ENCODE measurements around the gene RASSF8. TPM values are rescaled to one million over a fixed set of nuclear protein-coding genes. Genes with fewer than 3 reads are reported as not detected.

The RASSF8 gene
- total and polyA plus RNA-seq, 3 experiments from 2014 or later = 0.31 TPM; not detected in 2

- H3K27me3 Mint-ChIP-seq = peaks cover 65 to 81% of the 10 kb centered on the region in 2 donors
- no peak for DNase-seq
- H3K9me3 Mint-ChIP-seq = peaks cover 0 to 4% (median 0%) of the 10 kb centered on the region in 5 donors
- Histone ChIP-seq H3K4me1 (ENCODE audit: insufficient read depth, low read length) (peaks cover 27% of the 10 kb centered on the region), H3K27ac (ENCODE audit: low read depth, low read length) (no peak overlapping the region), H3K36me3 (ENCODE audit: insufficient read depth, low read length) (no peaks in the 10 kb centered on the region), H3K9me3 (ENCODE audit: low read length) (no peaks in the 10 kb centered on the region), H3K27me3 (ENCODE audit: insufficient read depth, low read length, poor library complexity, severe bottlenecking) (peaks cover 37% of the 10 kb centered on the region), H3K4me3 (ENCODE audit: low read length) (no peak overlapping the region)
- H3K36me3 Mint-ChIP-seq = no peaks in the 10 kb centered on the region
- peaks cover 25 to 40% (median 34%) of the 10 kb centered on the region in 3 donors for H3K4me1 Mint-ChIP-seq
- CTCF ChIA-PET = interaction anchor here (1.2 kb wide), 1 partner anchor 12 kb away, joined by 3 read pairs; no protein-coding TSS in a partner anchor
- H3K27ac Mint-ChIP-seq = no peak overlapping the region
- POLR2A ChIA-PET = no interaction called here
- H3K4me3 Mint-ChIP-seq = peak overlapping the region in 4 of 7 donors; percentile 16 to 79 (median 31)
These were observed 162.2 kb downstream of the RASSF8 start for GRCh38 chr12:26120561-26121274.

DNA sequence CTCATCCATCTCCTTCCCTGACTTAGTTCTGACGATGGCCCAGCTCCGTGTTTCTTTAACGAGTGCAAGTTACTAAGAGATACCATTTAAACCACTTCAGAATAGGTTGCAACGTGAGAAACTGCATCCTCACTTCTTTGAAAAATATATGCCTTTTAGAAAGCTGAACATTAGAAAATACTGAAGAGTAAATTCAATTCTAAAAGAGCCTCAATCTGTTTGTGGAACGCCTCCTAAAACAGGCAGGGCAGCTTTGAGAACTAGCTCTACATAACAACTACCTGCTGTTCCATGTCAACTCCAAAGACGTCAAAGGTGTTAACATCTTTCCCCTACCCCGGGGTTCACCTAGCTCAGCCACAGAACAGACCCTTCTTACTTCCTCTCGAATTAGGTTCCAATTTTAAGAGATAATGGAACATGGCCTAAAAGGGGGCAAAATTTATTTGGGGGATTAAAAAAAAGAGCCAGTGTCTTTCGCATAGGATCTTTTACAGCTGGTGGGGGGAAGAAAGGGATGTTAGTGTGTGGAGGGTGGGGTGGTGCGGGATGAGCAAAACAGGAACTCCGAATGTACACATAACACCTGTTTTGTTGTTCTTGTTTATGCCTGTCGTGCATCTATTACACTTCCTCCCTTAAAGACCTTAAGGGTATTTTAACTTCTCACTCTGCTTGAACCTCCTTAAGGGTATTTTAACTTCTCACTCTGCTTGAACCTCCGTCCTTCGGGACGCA is 163.0 kb downstream of the RASSF8 start:
- Mint-ChIP-seq H3K4me1 (peaks cover 25 to 48% (median 34%) of the 10 kb centered on the region in 3 donors), H3K36me3 (no peaks in the 10 kb centered on the region), H3K4me3 (peak overlapping the region; percentile 28 to 86 (median 69)), H3K27ac (no peak overlapping the region), H3K27me3 (peaks cover 68 to 76% of the 10 kb centered on the region in 2 donors), H3K9me3 (peaks cover 0 to 4% (median 0%) of the 10 kb centered on the region in 5 donors)
- ChIA-PET CTCF (interaction anchor here (1.2 kb wide), 1 partner anchor 11 kb away, joined by 3 read pairs; no protein-coding TSS in a partner anchor), POLR2A (no interaction called here)
- H3K4me1 ChIP-seq (ENCODE audit: insufficient read depth, low read length) = peaks cover 27% of the 10 kb centered on the region
- H3K27me3 ChIP-seq (ENCODE audit: insufficient read depth, low read length, poor library complexity, severe bottlenecking) = peaks cover 43% of the 10 kb centered on the region
- H3K36me3 ChIP-seq (ENCODE audit: insufficient read depth, low read length) = no peaks in the 10 kb centered on the region
- no peak overlapping the region for H3K27ac ChIP-seq (ENCODE audit: low read depth, low read length)
- no peaks in the 10 kb centered on the region for H3K9me3 ChIP-seq (ENCODE audit: low read length)
- H3K4me3 ChIP-seq (ENCODE audit: low read length) = no peak overlapping the region
- no peak for DNase-seq

GRCh38 chr12:26122061-26122680 is 163.7 kb downstream of the RASSF8 start:
- H3K4me1 Mint-ChIP-seq = peaks cover 28 to 53% (median 38%) of the 10 kb centered on the region in 3 donors
- peak overlapping the region; percentile 54 to 86 (median 63) for H3K4me3 Mint-ChIP-seq
- peak in 2 of 5 donors; percentile 21 to 23 for DNase-seq
- H3K4me1 ChIP-seq (ENCODE audit: insufficient read depth, low read length) = peaks cover 27% of the 10 kb centered on the region
- ChIA-PET POLR2A (no interaction called here), CTCF (interaction anchor here (1.2 kb wide), 1 partner anchor 10 kb away, joined by 3 read pairs; no protein-coding TSS in a partner anchor)
- H3K36me3 ChIP-seq (ENCODE audit: insufficient read depth, low read length) = no peaks in the 10 kb centered on the region
- peaks cover 43% of the 10 kb centered on the region for H3K27me3 ChIP-seq (ENCODE audit: insufficient read depth, low read length, poor library complexity, severe bottlenecking)
- no peaks in the 10 kb centered on the region for H3K36me3 Mint-ChIP-seq
- H3K27ac ChIP-seq (ENCODE audit: low read depth, low read length) = no peak overlapping the region
- peaks cover 0 to 4% (median 0%) of the 10 kb centered on the region in 5 donors for H3K9me3 Mint-ChIP-seq
- H3K9me3 ChIP-seq (ENCODE audit: low read length) = no peaks in the 10 kb centered on the region
- H3K4me3 ChIP-seq (ENCODE audit: low read length) = no peak overlapping the region
- peaks cover 70 to 78% of the 10 kb centered on the region in 2 donors for H3K27me3 Mint-ChIP-seq
- no peak overlapping the region for H3K27ac Mint-ChIP-seq

DNA sequence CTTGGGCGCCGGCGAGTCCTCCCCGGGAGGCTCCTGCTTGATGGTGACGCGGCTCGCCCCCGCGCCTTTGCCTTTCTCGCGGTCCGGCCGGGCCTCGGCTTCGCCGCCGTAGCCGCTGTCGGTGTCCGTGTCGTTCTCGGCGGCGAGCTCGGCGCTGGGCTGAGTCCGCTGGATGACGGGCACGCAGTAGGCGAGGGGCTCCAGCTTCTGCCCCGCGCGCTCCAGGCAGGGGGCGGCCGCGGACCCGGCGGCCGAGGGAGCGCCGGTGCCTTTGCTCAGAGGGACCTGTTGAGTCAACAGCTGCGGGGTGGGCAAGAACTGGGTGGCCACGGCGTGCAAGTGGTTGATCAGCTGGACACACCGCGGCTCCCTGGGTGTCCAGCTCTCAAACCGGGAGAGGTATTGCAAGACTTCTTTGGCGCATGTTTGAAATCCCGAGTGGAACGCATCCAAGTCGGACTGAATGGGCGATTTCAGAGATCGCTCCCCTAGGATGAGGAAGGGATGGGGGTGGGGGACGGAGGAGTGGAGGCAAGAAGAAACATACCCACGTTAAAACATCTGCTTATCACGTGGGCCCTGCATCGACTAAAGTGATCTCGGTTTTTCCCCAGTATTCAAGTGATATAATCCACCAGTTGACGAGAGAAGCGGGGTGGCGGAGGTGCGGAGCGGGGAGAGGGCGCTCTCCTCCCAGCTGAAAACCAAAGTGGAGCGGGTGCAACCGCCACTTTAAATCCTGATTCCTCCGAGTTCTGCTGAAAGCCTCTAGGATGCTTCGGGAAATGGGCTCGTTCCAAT is 164.4 kb downstream of the RASSF8 start:
- Mint-ChIP-seq H3K9me3 (peaks cover 0 to 4% (median 0%) of the 10 kb centered on the region in 5 donors), H3K4me1 (peaks cover 32 to 58% (median 38%) of the 10 kb centered on the region in 3 donors), H3K27me3 (peaks cover 71 to 78% of the 10 kb centered on the region in 2 donors), H3K36me3 (no peaks in the 10 kb centered on the region), H3K4me3 (peak overlapping the region; percentile 75 to 89 (median 83)), H3K27ac (peak overlapping the region in 1 of 8 donors; percentile 47)
- Histone ChIP-seq H3K27ac (ENCODE audit: low read depth, low read length) (no peak overlapping the region), H3K4me1 (ENCODE audit: insufficient read depth, low read length) (peaks cover 27% of the 10 kb centered on the region), H3K27me3 (ENCODE audit: insufficient read depth, low read length, poor library complexity, severe bottlenecking) (peaks cover 44% of the 10 kb centered on the region), H3K4me3 (ENCODE audit: low read length) (peak overlapping the region; percentile 46), H3K36me3 (ENCODE audit: insufficient read depth, low read length) (no peaks in the 10 kb centered on the region), H3K9me3 (ENCODE audit: low read length) (no peaks in the 10 kb centered on the region)
- ChIA-PET CTCF (interaction anchor here (1.6 kb wide), 1 partner anchor 10 kb away, joined by 4 read pairs; no protein-coding TSS in a partner anchor), POLR2A (interaction anchor here (0.9 kb wide), 1 partner anchor 11 kb away, joined by 3 read pairs; no protein-coding TSS in a partner anchor)
- no peak for DNase-seq

GRCh38 chr12:26123482-26123980 is 165.0 kb downstream of the RASSF8 start:
- Mint-ChIP-seq H3K27me3 (peaks cover 70 to 78% of the 10 kb centered on the region in 2 donors), H3K36me3 (no peaks in the 10 kb centered on the region), H3K9me3 (peaks cover 0 to 4% (median 0%) of the 10 kb centered on the region in 5 donors), H3K4me3 (peak overlapping the region; percentile 75 to 89 (median 83)), H3K27ac (peak overlapping the region in 1 of 8 donors; percentile 47), H3K4me1 (peaks cover 32 to 58% (median 38%) of the 10 kb centered on the region in 3 donors)
- Histone ChIP-seq H3K4me1 (ENCODE audit: insufficient read depth, low read length) (peaks cover 27% of the 10 kb centered on the region), H3K36me3 (ENCODE audit: insufficient read depth, low read length) (no peaks in the 10 kb centered on the region), H3K9me3 (ENCODE audit: low read length) (no peaks in the 10 kb centered on the region), H3K4me3 (ENCODE audit: low read length) (no peak overlapping the region), H3K27me3 (ENCODE audit: insufficient read depth, low read length, poor library complexity, severe bottlenecking) (peaks cover 50% of the 10 kb centered on the region), H3K27ac (ENCODE audit: low read depth, low read length) (no peak overlapping the region)
- no peak for DNase-seq
- CTCF ChIA-PET = interaction anchor here (1.6 kb wide), 1 partner anchor 9 kb away, joined by 4 read pairs; no protein-coding TSS in a partner anchor
- POLR2A ChIA-PET = interaction anchor here (0.9 to 1.0 kb wide), 2 partner anchors 9 to 10 kb away, joined by 3 to 5 read pairs; no protein-coding TSS in a partner anchor

DNA sequence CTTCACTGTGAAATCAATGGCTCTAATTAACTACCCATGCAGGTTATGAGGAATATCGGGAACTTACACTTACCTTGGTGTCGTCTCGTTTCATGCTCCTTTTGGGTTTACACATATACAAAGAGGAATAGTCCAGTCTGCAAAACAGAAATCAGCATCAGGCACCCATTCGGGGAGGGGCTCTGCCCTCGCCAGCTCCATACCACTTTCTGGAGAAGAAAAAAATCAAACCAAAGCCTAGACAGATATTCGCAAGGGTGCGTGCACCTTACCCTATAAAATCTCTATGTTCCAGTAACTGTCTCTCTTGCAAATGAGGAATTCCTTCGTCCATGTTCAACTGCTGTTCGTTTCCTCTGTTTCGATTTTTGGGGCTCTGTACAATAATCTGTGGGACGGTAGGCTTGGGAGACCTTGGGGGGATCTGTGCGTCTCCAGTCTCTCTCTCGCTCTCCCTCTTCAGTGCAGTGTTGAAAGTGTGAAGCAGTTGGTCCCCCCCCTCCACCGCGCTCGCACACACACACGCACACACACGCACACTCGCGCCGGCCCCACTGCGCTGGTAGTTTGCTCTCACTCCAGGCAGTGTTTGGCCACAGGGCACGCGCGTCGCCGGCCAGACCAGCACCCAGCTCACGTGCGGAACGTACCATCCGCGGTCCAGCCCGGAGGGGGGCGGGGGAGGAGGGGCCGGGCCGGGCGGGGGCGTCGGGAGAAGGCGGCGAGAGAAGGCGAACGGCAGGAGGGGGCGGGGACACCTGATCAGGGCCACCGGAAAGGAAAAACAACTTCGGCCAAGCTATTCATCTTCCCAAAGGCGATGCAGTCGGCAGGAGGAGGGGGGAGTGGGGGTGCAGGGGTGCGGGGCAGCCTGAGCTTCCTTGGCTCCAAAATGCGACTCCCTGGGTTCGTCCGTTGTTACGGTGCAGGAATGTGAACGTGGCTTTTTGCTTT is 166.2 kb downstream of the RASSF8 start, which contains the start of gene BHLHE41:
Gene BHLHE41, minus strand, starts transcription at position 592 of the 954 bp plus-strand sequence. Its CDS starts 258 bp downstream, at position 334.
- POLR2A ChIA-PET = interaction anchor here (1.0 kb wide), 1 partner anchor 10 kb away, joined by 5 read pairs; no protein-coding TSS in a partner anchor
- no peaks in the 10 kb centered on the region for H3K36me3 Mint-ChIP-seq
- peaks cover 66 to 79% of the 10 kb centered on the region in 2 donors for H3K27me3 Mint-ChIP-seq
- no peak for DNase-seq
- no peaks in the 10 kb centered on the region for H3K36me3 ChIP-seq (ENCODE audit: insufficient read depth, low read length)
- H3K4me3 ChIP-seq (ENCODE audit: low read length) = peak within 1 kb of the TSS; percentile 29
- H3K27ac ChIP-seq (ENCODE audit: low read depth, low read length) = no peak within 1 kb of the TSS
- H3K4me1 ChIP-seq (ENCODE audit: insufficient read depth, low read length) = peaks cover 27% of the 10 kb centered on the region
- peaks cover 0 to 4% (median 0%) of the 10 kb centered on the region in 5 donors for H3K9me3 Mint-ChIP-seq
- CTCF ChIA-PET = interaction anchor here (1.6 kb wide), 1 partner anchor 8 kb away, joined by 4 read pairs; no protein-coding TSS in a partner anchor
- H3K4me3 Mint-ChIP-seq = peak within 1 kb of the TSS; percentile 75 to 90 (median 79)
- H3K27ac Mint-ChIP-seq = peak within 1 kb of the TSS in 1 of 8 donors; percentile 63
- H3K4me1 Mint-ChIP-seq = peaks cover 32 to 58% (median 38%) of the 10 kb centered on the region in 3 donors
- no peaks in the 10 kb centered on the region for H3K9me3 ChIP-seq (ENCODE audit: low read length)
- peaks cover 54% of the 10 kb centered on the region for H3K27me3 ChIP-seq (ENCODE audit: insufficient read depth, low read length, poor library complexity, severe bottlenecking)

Measured in CD8-positive, alpha-beta memory T cell (primary cell).